ENCODE data around the gene RIT2. TPM values are rescaled to one million over a fixed set of nuclear protein-coding genes. Genes with fewer than 3 reads are reported as not detected.

Gene RIT2
- polyA plus RNA-seq, 1 donor from 2014 or later, result 1.1 TPM

- H3K4me2 ChIP-seq (ENCODE audit: low read length), result no peak overlapping the region
- H3K79me2 ChIP-seq (replicated peaks; ENCODE audit: insufficient read depth, low read length), result no peaks in the 10 kb centered on the region
- H4K20me1 ChIP-seq (ENCODE audit: insufficient read depth), result no peaks in the 10 kb centered on the region
- no peaks in the 10 kb centered on the region for H3F3A ChIP-seq (ENCODE audit: insufficient read depth, low read length, poor library complexity, severe bottlenecking)
- H3K9me2 ChIP-seq (ENCODE audit: insufficient read depth, low read length), result no peaks in the 10 kb centered on the region
- H2AFZ ChIP-seq (ENCODE audit: low read depth, low read length), result no peak overlapping the region
- TF ChIP-seq EZH2 (IDR thresholded peaks at IDR 0.05; ENCODE audit: borderline replicate concordance, insufficient read depth, low read length, poor library complexity, severe bottlenecking) (no peak), CTCF (IDR thresholded peaks at IDR 0.05; ENCODE audit: poor library complexity, severe bottlenecking) (no peak), SMC3 (conservative IDR thresholded peaks at IDR 0.05; ENCODE audit: poor library complexity) (no peak)
- H3K27ac ChIP-seq (ENCODE audit: low read length), result no peak overlapping the region
- no peak overlapping the region for H3K9ac ChIP-seq (ENCODE audit: low read length)
- H3K36me3 ChIP-seq (ENCODE audit: insufficient read depth, low read length), result no peaks in the 10 kb centered on the region
- no peaks in the 10 kb centered on the region for H3K27me3 ChIP-seq (ENCODE audit: insufficient read depth, low read depth, low read length)
- no peak overlapping the region for H3K4me3 ChIP-seq (ENCODE audit: low read length)
- no peaks in the 10 kb centered on the region for H3K9me3 ChIP-seq (ENCODE audit: low read length)
These were observed 43.7 kb upstream of the RIT2 start for GRCh38 chr18:43159086-43159770.

GRCh38 chr18:43158381-43158780, 42.9 kb upstream of the RIT2 start:
- Histone ChIP-seq H4K20me1 (ENCODE audit: insufficient read depth) (no peaks in the 10 kb centered on the region), H3K9me2 (ENCODE audit: insufficient read depth, low read length) (no peaks in the 10 kb centered on the region)
- no peak for TF ChIP-seq POLR2AphosphoS5 (IDR thresholded peaks at IDR 0.05)
- TF ChIP-seq REST (IDR thresholded peaks at IDR 0.05; ENCODE audit: borderline replicate concordance), result no peak
- TF ChIP-seq TAF1 (IDR thresholded peaks at IDR 0.05; ENCODE audit: low read depth), result no peak
- TF ChIP-seq EP300 (conservative IDR thresholded peaks at IDR 0.05; ENCODE audit: poor library complexity, severe bottlenecking), result no peak
- TF ChIP-seq SMC3 (conservative IDR thresholded peaks at IDR 0.05; ENCODE audit: poor library complexity), result no peak
- no peak for TF ChIP-seq MXI1 (conservative IDR thresholded peaks at IDR 0.05; ENCODE audit: poor library complexity, severe bottlenecking)
- TF ChIP-seq CTCF (IDR thresholded peaks at IDR 0.05; ENCODE audit: poor library complexity, severe bottlenecking), result no peak
- TF ChIP-seq RAD21 (conservative IDR thresholded peaks at IDR 0.05), result no peak
- TF ChIP-seq EZH2 (IDR thresholded peaks at IDR 0.05; ENCODE audit: borderline replicate concordance, insufficient read depth, low read length, poor library complexity, severe bottlenecking), result no peak

More at GRCh38 chr18:43158381-43158780, 42.9 kb upstream of the RIT2 start:
- Histone ChIP-seq H3K79me2 (replicated peaks; ENCODE audit: insufficient read depth, low read length) (no peaks in the 10 kb centered on the region), H3K4me2 (ENCODE audit: low read length) (no peak overlapping the region), H3K36me3 (ENCODE audit: insufficient read depth, low read length) (no peaks in the 10 kb centered on the region), H3F3A (ENCODE audit: insufficient read depth, low read length, poor library complexity, severe bottlenecking) (no peaks in the 10 kb centered on the region), H2AFZ (ENCODE audit: low read depth, low read length) (no peak overlapping the region), H3K9me3 (ENCODE audit: low read length) (no peaks in the 10 kb centered on the region), H3K4me3 (ENCODE audit: low read length) (no peak overlapping the region), H3K9ac (ENCODE audit: low read length) (no peak overlapping the region), H3K27ac (ENCODE audit: low read length) (no peak overlapping the region), H3K27me3 (ENCODE audit: insufficient read depth, low read depth, low read length) (no peaks in the 10 kb centered on the region)
